Measurements from ENCODE around the gene ZDHHC3.

Gene ZDHHC3

GRCh38 chr3:44887101-44887500, 88.9 kb downstream of the ZDHHC3 start:
- no peak for DNase-seq

DNA sequence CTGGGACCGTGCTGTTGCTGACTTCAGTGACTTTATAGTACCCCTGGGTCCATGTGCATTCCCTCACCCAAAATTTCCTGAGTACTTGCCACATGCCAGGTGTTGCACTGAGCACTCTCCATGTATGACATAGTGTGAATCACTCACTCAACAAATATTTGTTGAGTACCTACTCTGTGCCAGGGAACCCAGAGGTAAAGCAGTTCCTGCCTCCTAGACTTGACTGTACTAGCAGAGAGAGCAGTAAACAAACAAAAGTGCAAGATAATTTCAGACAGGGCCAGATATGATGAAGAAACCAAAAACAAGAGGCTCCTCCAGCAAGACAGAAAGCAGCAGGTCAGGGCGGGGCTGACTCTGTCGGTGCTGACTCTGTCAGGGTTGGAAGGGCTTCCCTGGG, 89.4 kb downstream of the ZDHHC3 start:
- no peak for DNase-seq

GRCh38 chr3:44885618-44886017, 90.4 kb downstream of the ZDHHC3 start:
- DNase-seq = no peak

DNA sequence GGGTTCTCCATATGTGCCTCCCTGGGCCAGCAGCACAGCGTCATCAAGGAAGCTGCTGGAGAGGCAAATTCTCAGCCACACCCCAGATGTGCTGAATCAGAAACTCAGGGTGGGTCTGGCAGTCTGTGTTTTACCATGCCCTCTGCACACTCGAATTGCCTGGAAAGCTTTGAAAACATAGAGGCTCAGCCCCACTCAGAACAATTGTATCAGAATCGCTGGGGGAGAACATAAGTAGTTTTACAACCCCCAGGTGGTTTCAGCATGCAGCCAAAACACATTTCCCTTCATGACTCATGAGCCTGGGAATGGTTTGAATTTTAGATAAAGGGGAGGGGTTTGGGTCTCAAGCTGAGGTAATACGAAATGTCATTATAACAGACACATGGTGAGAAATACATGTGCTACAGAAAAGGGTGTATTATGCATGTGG, 92.0 kb downstream of the ZDHHC3 start:
- DNase-seq = no peak

GRCh38 chr3:44883213-44883955, 92.6 kb downstream of the ZDHHC3 start:
- no peak for DNase-seq

- no peak for DNase-seq
Measured at GRCh38 chr3:44880284-44880683, 95.7 kb downstream of the ZDHHC3 start.

- DNase-seq = no peak
Measured at GRCh38 chr3:44877333-44877732, 98.6 kb downstream of the ZDHHC3 start.

- DNase-seq = no peak
Measured at GRCh38 chr3:44875596-44875995, 100.4 kb downstream of the ZDHHC3 start.
